Midbrain (tissue), 1 donor: Measurements from ENCODE around the gene SP9.

Experiments
- DNase-seq: peaks from one replicate; lab custom pipeline; 2025; lab: John Stamatoyannopoulos, UW

SP9 gene

GRCh38 chr2:174333372-174334277 is 1.1 kb upstream of the SP9 start:
- no peak for DNase-seq

GRCh38 chr2:174334278-174334715 is 457 bp upstream of the SP9 start:
- no peak for DNase-seq

- no peak for DNase-seq
Observed at GRCh38 chr2:174335254-174335987, 667 bp downstream of the SP9 start.

- no peak for DNase-seq
Observed at GRCh38 chr2:174335988-174336500, 1.3 kb downstream of the SP9 start.

- no peak for DNase-seq
Observed at GRCh38 chr2:174336501-174337336, 2.0 kb downstream of the SP9 start.

- DNase-seq, result no peak
Observed at GRCh38 chr2:174337337-174338146, 2.8 kb downstream of the SP9 start.

GRCh38 chr2:174338147-174338605 is 3.4 kb downstream of the SP9 start:
- no peak for DNase-seq

- DNase-seq, result no peak
Observed at GRCh38 chr2:174338671-174339560, 4.2 kb downstream of the SP9 start.

- no peak for DNase-seq
Observed at GRCh38 chr2:174339561-174340399, 5.0 kb downstream of the SP9 start.

- DNase-seq, result no peak
Observed at GRCh38 chr2:174340400-174341292, 5.9 kb downstream of the SP9 start.

- DNase-seq, result peak; percentile 86
Observed at GRCh38 chr2:174341293-174341994, 6.7 kb downstream of the SP9 start.

- no peak for DNase-seq
Observed at GRCh38 chr2:174341995-174342685, 7.4 kb downstream of the SP9 start.

- DNase-seq, result no peak
Observed at GRCh38 chr2:174342686-174343342, 8.1 kb downstream of the SP9 start.

- no peak for DNase-seq
Observed at GRCh38 chr2:174343343-174343622, 8.5 kb downstream of the SP9 start.

GRCh38 chr2:174343623-174344455 is 9.1 kb downstream of the SP9 start:
- no peak for DNase-seq
